ENCODE measurements around the gene NPC2.

NPC2 gene

DNA sequence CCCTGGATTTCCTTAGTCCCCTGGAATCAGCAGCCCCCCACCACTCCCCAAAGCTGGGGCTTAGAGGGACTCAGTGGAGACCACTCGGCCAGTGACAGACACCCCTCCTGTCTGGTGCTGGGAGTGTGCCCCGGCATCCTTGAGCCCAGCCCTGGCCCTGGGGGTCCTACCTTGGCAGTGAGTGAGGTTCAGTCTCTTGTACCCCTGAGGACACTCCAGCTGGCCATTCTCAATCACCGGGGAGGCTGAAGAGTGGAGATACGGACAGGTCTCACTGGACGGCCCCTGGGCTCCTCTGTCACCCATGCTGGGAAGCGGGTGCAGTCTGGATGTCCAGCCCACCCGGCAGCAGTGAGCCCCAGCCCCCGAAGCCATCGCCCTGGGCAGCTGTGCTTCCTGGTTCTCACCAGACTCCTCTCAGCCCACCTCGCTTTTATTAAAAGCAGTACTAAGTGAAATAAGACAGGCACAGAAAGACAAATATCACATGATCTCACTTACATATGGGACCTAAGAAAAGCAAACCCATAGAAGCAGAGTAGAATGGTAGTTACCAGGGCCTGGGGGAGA, 42.7 kb upstream of the NPC2 start:
- TF ChIP-seq, protein P1, sequence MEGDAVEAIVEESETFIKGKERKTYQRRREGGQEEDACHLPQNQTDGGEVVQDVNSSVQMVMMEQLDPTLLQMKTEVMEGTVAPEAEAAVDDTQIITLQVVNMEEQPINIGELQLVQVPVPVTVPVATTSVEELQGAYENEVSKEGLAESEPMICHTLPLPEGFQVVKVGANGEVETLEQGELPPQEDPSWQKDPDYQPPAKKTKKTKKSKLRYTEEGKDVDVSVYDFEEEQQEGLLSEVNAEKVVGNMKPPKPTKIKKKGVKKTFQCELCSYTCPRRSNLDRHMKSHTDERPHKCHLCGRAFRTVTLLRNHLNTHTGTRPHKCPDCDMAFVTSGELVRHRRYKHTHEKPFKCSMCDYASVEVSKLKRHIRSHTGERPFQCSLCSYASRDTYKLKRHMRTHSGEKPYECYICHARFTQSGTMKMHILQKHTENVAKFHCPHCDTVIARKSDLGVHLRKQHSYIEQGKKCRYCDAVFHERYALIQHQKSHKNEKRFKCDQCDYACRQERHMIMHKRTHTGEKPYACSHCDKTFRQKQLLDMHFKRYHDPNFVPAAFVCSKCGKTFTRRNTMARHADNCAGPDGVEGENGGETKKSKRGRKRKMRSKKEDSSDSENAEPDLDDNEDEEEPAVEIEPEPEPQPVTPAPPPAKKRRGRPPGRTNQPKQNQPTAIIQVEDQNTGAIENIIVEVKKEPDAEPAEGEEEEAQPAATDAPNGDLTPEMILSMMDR (IDR thresholded peaks at IDR 0.05; ENCODE audit: insufficient read depth, low read length, poor library complexity, severe bottlenecking) = no peak
- Histone ChIP-seq H3K4me3 (replicated peaks; ENCODE audit: low read depth, low read length) (no peak overlapping the region), H3K27me3 (replicated peaks; ENCODE audit: control insufficient read depth, insufficient read depth, low read length) (no peaks in the 10 kb centered on the region; the same call in 1 of the 2 replicates), H3K36me3 (ENCODE audit: control insufficient read depth, insufficient read depth, low read length) (no peaks in the 10 kb centered on the region)
- no peak for DNase-seq (ENCODE audit: extremely low read depth, insufficient read length)

DNA sequence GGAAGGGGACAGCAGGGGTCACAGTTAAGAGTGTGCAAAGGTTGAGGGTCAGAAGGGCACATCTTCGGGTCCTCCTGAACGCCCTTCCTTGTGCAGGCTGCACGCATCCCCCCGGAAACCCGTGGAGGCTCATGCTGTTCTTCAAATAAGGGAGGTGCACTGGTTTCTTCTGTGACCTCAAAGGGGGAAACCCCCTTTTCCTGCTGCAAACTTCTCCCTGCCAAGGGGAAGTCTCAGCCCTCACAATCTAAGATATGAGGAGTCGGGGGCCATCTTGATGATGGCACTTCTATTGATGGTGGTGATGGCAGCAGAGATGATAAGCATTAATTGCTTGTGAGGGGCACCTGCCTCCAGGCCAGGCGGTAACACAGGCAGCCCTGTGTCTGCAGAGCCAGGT, 40.5 kb upstream of the NPC2 start:
- TF ChIP-seq, protein P1 (IDR thresholded peaks at IDR 0.05; ENCODE audit: insufficient read depth, low read length, poor library complexity, severe bottlenecking) = no peak
- DNase-seq (ENCODE audit: extremely low read depth, insufficient read length) = no peak
- no peak overlapping the region for H3K4me3 ChIP-seq (replicated peaks; ENCODE audit: low read depth, low read length)
- no peaks in the 10 kb centered on the region for H3K27me3 ChIP-seq (replicated peaks; ENCODE audit: control insufficient read depth, insufficient read depth, low read length)
- no peaks in the 10 kb centered on the region for H3K36me3 ChIP-seq (ENCODE audit: control insufficient read depth, insufficient read depth, low read length)

DNA sequence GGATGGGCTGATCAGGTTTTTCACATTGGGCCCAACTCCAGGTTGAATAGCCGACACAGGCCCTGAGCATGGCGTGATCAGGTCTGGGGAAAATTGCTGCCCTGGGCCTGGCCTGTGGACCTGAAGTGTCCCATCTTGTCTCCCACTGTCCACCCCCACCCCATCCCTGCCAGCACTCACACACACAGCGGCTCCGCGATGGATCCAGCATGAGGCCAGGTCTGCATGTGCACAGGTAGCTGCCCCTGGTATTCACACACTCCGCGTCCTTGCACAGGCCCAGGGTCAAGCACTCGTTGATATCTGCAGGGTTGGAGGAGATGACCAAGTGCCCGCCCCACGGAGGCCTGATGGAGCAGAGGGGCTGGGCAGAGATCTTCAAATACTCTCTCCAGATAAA, 39.1 kb upstream of the NPC2 start:
- Histone ChIP-seq H3K27me3 (replicated peaks; ENCODE audit: control insufficient read depth, insufficient read depth, low read length) (no peaks in the 10 kb centered on the region), H3K4me3 (replicated peaks; ENCODE audit: low read depth, low read length) (no peak overlapping the region), H3K36me3 (ENCODE audit: control insufficient read depth, insufficient read depth, low read length) (no peaks in the 10 kb centered on the region)
- TF ChIP-seq, protein P1 (IDR thresholded peaks at IDR 0.05; ENCODE audit: insufficient read depth, low read length, poor library complexity, severe bottlenecking) = no peak
- DNase-seq (ENCODE audit: extremely low read depth, insufficient read length) = no peak

DNA sequence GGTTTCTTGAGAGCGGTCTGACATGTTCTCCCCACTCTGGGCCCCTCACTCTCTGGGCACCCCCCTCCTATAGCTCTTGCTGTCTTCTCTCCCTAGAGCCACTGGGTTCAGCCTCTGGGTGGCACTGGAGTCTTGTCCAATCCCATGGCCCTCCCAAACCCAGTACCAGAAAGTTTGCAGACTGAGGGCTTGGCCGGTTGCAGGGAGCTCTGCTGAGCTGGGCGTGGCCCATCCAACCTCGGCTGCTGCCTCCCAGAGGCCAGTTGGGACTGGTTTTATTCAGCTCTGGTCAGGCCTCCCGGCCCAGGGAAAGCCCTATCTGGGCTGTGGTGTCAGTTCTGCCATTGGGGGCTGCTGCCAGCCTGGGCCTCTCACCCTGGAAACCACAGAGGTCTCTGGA, 38.4 kb upstream of the NPC2 start:
- Histone ChIP-seq H3K27me3 (replicated peaks; ENCODE audit: control insufficient read depth, insufficient read depth, low read length) (no peaks in the 10 kb centered on the region), H3K4me3 (replicated peaks; ENCODE audit: low read depth, low read length) (no peak overlapping the region), H3K36me3 (ENCODE audit: control insufficient read depth, insufficient read depth, low read length) (no peaks in the 10 kb centered on the region)
- DNase-seq (ENCODE audit: extremely low read depth, insufficient read length) = no peak
- TF ChIP-seq, protein P1 (IDR thresholded peaks at IDR 0.05; ENCODE audit: insufficient read depth, low read length, poor library complexity, severe bottlenecking) = no peak

DNA sequence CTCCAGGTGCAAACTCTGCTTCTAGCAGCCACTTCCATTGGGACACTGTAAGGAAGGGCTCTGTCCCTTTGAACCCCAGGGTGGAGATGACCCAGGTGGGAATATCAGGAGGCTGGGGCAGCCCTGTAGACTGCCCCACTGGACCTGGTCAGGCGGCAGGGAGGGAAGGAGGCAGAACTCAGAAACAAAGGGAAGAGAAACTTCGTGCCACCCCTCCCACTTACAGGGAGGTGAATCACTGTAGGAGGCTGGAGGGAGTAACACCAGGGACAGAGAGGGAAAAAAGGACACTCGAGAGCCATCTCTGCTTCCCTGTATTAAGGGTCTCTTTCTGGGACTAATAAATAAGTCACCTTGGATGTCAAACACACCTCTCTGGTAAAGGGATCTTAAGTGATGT, 37.9 kb upstream of the NPC2 start:
- no peaks in the 10 kb centered on the region for H3K36me3 ChIP-seq (ENCODE audit: control insufficient read depth, insufficient read depth, low read length)
- no peak overlapping the region for H3K4me3 ChIP-seq (replicated peaks; ENCODE audit: low read depth, low read length)
- no peaks in the 10 kb centered on the region for H3K27me3 ChIP-seq (replicated peaks; ENCODE audit: control insufficient read depth, insufficient read depth, low read length)
- TF ChIP-seq, protein P1 (IDR thresholded peaks at IDR 0.05; ENCODE audit: insufficient read depth, low read length, poor library complexity, severe bottlenecking) = no peak
- DNase-seq (ENCODE audit: extremely low read depth, insufficient read length) = no peak

DNA sequence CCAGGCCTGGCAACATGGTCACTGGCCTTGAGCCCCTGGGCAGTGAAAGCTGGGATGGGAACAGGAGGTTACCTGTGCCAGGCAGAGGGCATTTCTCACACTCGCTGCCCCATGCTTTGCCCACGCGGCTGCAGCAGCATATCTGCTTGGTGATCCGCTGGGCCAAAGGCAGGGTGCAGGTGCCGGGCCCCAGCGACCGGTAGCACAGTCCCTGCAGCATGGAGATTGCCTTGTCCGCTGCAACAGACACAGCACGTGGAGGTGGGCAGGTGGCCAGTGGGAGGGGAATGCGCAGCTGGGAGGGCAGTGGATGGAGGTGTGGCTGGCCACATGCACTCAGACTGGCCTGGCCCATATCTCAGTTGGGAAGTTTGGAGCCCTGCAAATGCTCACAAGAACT, 35.8 kb upstream of the NPC2 start:
- H3K27me3 ChIP-seq (replicated peaks; ENCODE audit: control insufficient read depth, insufficient read depth, low read length) = no peaks in the 10 kb centered on the region; the same call in 1 of the 2 replicates
- H3K36me3 ChIP-seq (ENCODE audit: control insufficient read depth, insufficient read depth, low read length) = no peaks in the 10 kb centered on the region
- TF ChIP-seq, protein P1 (IDR thresholded peaks at IDR 0.05; ENCODE audit: insufficient read depth, low read length, poor library complexity, severe bottlenecking) = no peak
- no peak for DNase-seq (ENCODE audit: extremely low read depth, insufficient read length)
- no peak overlapping the region for H3K4me3 ChIP-seq (replicated peaks; ENCODE audit: low read depth, low read length)
